Neural cell (in vitro differentiated cells): Measurements from ENCODE around the gene SYT15. TPM values are rescaled to one million over a fixed set of nuclear protein-coding genes. Genes with fewer than 3 reads are reported as not detected.

Experiments used
- H2AFZ ChIP-seq: fragments of 200-600, 300-800 bp; sonication (generic), shearing (Covaris generic); 2 replicates; pipeline ENCODE4 v1.6.0; 2014; ENCODE audit warnings: low read depth, mild to moderate bottlenecking, antibody characterized with exemption, low read length, moderate library complexity
- H3F3A ChIP-seq: fragments of 200-600 bp; shearing (Covaris generic); 2 replicates; pipeline ENCODE4 v1.6.1; 2016; ENCODE audit warnings: mild to moderate bottlenecking, moderate library complexity, mixed read lengths, antibody characterized with exemption, low read length; ENCODE audit not compliant: insufficient read depth, poor library complexity, severe bottlenecking
- H3K27ac ChIP-seq: fragments of 200-600, 300-800 bp; sonication (generic), shearing (Covaris generic); 2 replicates; pipeline ENCODE4 v1.5.1; 2014; ENCODE audit warnings: mild to moderate bottlenecking, low read length, moderate library complexity
- H3K27me3 ChIP-seq: fragments of 300-800, 200-600 bp; sonication (generic), shearing (Covaris generic); 2 replicates; pipeline ENCODE4 v1.6.0; 2014; ENCODE audit warnings: mild to moderate bottlenecking, low read depth, low read length, moderate library complexity; ENCODE audit not compliant: insufficient read depth
- H3K36me3 ChIP-seq: fragments of 300-800, 200-600 bp; sonication (generic), shearing (Covaris generic); 2 replicates; pipeline ENCODE4 v1.5.1; 2014; ENCODE audit warnings: mild to moderate bottlenecking, antibody characterized with exemption, low read length, moderate library complexity; ENCODE audit not compliant: insufficient read depth
- H3K4me2 ChIP-seq: fragments of 300-800, 200-600 bp; sonication (generic), shearing (Covaris generic); 2 replicates; pipeline ENCODE4 v1.6.0; 2014; ENCODE audit warnings: mild to moderate bottlenecking, low read length
- H3K4me3 ChIP-seq: fragments of 300-800, 200-600 bp; sonication (generic), shearing (Covaris generic); 2 replicates; pipeline ENCODE4 v1.5.1; 2014; ENCODE audit warnings: mild to moderate bottlenecking, low read length, moderate library complexity
- H3K79me2 ChIP-seq: fragments of 200-600 bp; shearing (Covaris generic); replicated peaks from 2 replicates; pipeline ENCODE4 v1.6.0; 2014; ENCODE audit warnings: mild to moderate bottlenecking, low read length, moderate library complexity; ENCODE audit not compliant: insufficient read depth
- H3K9ac ChIP-seq: fragments of 300-800, 200-600 bp; sonication (generic), shearing (Covaris generic); 2 replicates; pipeline ENCODE4 v1.6.1; 2016; ENCODE audit warnings: mild to moderate bottlenecking, low read length, mixed read lengths
- H3K9me2 ChIP-seq: fragments of 200-600 bp; shearing (Covaris generic); 2 replicates; pipeline ENCODE4 v1.6.1; 2016; ENCODE audit warnings: mild to moderate bottlenecking, low read length, mixed read lengths; ENCODE audit not compliant: insufficient read depth
- H3K9me3 ChIP-seq: fragments of 200-600, 300-800 bp; sonication (generic), shearing (Covaris generic); 2 replicates; pipeline ENCODE4 v1.6.1; 2016; ENCODE audit warnings: mild to moderate bottlenecking, mixed run types, low read length, moderate library complexity, mixed read lengths
- H4K20me1 ChIP-seq: fragments of 200-600 bp; shearing (Covaris generic); 2 replicates; pipeline ENCODE4 v1.6.1; 2016; ENCODE audit warnings: mild to moderate bottlenecking, mixed run types; ENCODE audit not compliant: insufficient read depth
- EP300 ChIP-seq: fragments of 450-650 bp; conservative IDR thresholded peaks from 2 replicates; pipeline ENCODE4 v1.6.1; 2014; ENCODE audit warnings: antibody characterized with exemption, mild to moderate bottlenecking, moderate library complexity; ENCODE audit not compliant: poor library complexity, severe bottlenecking
- EZH2 ChIP-seq: fragments of 200-600, 300-800 bp; shearing (Covaris generic), sonication (generic); IDR thresholded peaks from 2 replicates; pipeline ENCODE4 v1.6.1; 2014; ENCODE audit warnings: antibody characterized with exemption, low read length, borderline replicate concordance, mild to moderate bottlenecking; ENCODE audit not compliant: insufficient read depth, poor library complexity, severe bottlenecking
- MXI1 ChIP-seq: fragments of 450-650 bp; conservative IDR thresholded peaks from 2 replicates; pipeline ENCODE4 v1.6.1; 2014; ENCODE audit warnings: antibody characterized with exemption, mild to moderate bottlenecking; ENCODE audit not compliant: poor library complexity, severe bottlenecking
- POLR2AphosphoS5 ChIP-seq: IDR thresholded peaks from 2 replicates; pipeline ENCODE4 v1.6.1; 2012
- RAD21 ChIP-seq: fragments of 450-650 bp; conservative IDR thresholded peaks from 2 replicates; pipeline ENCODE4 v1.6.1; 2014; ENCODE audit warnings: antibody characterized with exemption, mild to moderate bottlenecking, moderate library complexity
- SMC3 ChIP-seq: fragments of 450-650 bp; conservative IDR thresholded peaks from 2 replicates; pipeline ENCODE4 v1.6.1; 2014; ENCODE audit warnings: antibody characterized with exemption, mild to moderate bottlenecking, moderate library complexity; ENCODE audit not compliant: poor library complexity
- TAF1 ChIP-seq: IDR thresholded peaks from 2 replicates; pipeline ENCODE4 v1.6.1; 2012; ENCODE audit warnings: low read depth
- polyA plus RNA-seq: library from polyadenylated mRNA; depleted of rRNA; stranded (reverse); fragments of >200 nt; gene quantifications from 2 replicates; pipeline ENCODE4 v1.2.3, GENCODE V29; 2014
- TF ChIP-seq, protein P1 (sequence below): IDR thresholded peaks from 2 replicates; pipeline ENCODE4 v1.6.1; 2012; ENCODE audit warnings: borderline replicate concordance
- TF ChIP-seq, protein P2 (sequence below): fragments of 450-650 bp; IDR thresholded peaks from 2 replicates; pipeline ENCODE4 v1.5.1; 2014; ENCODE audit warnings: antibody characterized with exemption, mild to moderate bottlenecking, moderate library complexity; ENCODE audit not compliant: poor library complexity, severe bottlenecking

SYT15 gene
- polyA plus RNA-seq, 1 donor from 2014 or later, result not detected

GRCh38 chr10:46548498-46549090, 30.3 kb upstream of the SYT15 start:
- H3K4me3 ChIP-seq, result no peak overlapping the region
- no peaks in the 10 kb centered on the region for H4K20me1 ChIP-seq
- H3K79me2 ChIP-seq, result no peaks in the 10 kb centered on the region
- H3K4me2 ChIP-seq, result no peak overlapping the region
- no peaks in the 10 kb centered on the region for H3K9me2 ChIP-seq
- no peaks in the 10 kb centered on the region for H3K36me3 ChIP-seq
- H3K27me3 ChIP-seq, result no peaks in the 10 kb centered on the region
- H2AFZ ChIP-seq, result no peak overlapping the region
- no peaks in the 10 kb centered on the region for H3F3A ChIP-seq
- TF ChIP-seq POLR2AphosphoS5 (no peak), SMC3 (no peak), EZH2 (no peak), RAD21 (no peak), MXI1 (no peak), EP300 (no peak), TAF1 (no peak)
- TF ChIP-seq, protein P1, sequence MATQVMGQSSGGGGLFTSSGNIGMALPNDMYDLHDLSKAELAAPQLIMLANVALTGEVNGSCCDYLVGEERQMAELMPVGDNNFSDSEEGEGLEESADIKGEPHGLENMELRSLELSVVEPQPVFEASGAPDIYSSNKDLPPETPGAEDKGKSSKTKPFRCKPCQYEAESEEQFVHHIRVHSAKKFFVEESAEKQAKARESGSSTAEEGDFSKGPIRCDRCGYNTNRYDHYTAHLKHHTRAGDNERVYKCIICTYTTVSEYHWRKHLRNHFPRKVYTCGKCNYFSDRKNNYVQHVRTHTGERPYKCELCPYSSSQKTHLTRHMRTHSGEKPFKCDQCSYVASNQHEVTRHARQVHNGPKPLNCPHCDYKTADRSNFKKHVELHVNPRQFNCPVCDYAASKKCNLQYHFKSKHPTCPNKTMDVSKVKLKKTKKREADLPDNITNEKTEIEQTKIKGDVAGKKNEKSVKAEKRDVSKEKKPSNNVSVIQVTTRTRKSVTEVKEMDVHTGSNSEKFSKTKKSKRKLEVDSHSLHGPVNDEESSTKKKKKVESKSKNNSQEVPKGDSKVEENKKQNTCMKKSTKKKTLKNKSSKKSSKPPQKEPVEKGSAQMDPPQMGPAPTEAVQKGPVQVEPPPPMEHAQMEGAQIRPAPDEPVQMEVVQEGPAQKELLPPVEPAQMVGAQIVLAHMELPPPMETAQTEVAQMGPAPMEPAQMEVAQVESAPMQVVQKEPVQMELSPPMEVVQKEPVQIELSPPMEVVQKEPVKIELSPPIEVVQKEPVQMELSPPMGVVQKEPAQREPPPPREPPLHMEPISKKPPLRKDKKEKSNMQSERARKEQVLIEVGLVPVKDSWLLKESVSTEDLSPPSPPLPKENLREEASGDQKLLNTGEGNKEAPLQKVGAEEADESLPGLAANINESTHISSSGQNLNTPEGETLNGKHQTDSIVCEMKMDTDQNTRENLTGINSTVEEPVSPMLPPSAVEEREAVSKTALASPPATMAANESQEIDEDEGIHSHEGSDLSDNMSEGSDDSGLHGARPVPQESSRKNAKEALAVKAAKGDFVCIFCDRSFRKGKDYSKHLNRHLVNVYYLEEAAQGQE, result no peak
- TF ChIP-seq, protein P2, sequence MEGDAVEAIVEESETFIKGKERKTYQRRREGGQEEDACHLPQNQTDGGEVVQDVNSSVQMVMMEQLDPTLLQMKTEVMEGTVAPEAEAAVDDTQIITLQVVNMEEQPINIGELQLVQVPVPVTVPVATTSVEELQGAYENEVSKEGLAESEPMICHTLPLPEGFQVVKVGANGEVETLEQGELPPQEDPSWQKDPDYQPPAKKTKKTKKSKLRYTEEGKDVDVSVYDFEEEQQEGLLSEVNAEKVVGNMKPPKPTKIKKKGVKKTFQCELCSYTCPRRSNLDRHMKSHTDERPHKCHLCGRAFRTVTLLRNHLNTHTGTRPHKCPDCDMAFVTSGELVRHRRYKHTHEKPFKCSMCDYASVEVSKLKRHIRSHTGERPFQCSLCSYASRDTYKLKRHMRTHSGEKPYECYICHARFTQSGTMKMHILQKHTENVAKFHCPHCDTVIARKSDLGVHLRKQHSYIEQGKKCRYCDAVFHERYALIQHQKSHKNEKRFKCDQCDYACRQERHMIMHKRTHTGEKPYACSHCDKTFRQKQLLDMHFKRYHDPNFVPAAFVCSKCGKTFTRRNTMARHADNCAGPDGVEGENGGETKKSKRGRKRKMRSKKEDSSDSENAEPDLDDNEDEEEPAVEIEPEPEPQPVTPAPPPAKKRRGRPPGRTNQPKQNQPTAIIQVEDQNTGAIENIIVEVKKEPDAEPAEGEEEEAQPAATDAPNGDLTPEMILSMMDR, result no peak
- no peak overlapping the region for H3K27ac ChIP-seq
- no peak overlapping the region for H3K9ac ChIP-seq
- H3K9me3 ChIP-seq, result no peaks in the 10 kb centered on the region

- no peaks in the 10 kb centered on the region for H3K27me3 ChIP-seq
- no peak overlapping the region for H3K4me3 ChIP-seq
- H3K9me2 ChIP-seq, result no peaks in the 10 kb centered on the region
- no peaks in the 10 kb centered on the region for H4K20me1 ChIP-seq
- H3K9me3 ChIP-seq, result no peaks in the 10 kb centered on the region
- H2AFZ ChIP-seq, result no peak overlapping the region
- H3K36me3 ChIP-seq, result no peaks in the 10 kb centered on the region
- TF ChIP-seq EP300 (no peak), POLR2AphosphoS5 (no peak), MXI1 (no peak), RAD21 (no peak), EZH2 (no peak), SMC3 (no peak), TAF1 (no peak)
- TF ChIP-seq, protein P1, result no peak
- TF ChIP-seq, protein P2, result no peak
- no peaks in the 10 kb centered on the region for H3F3A ChIP-seq
- no peak overlapping the region for H3K27ac ChIP-seq
- H3K79me2 ChIP-seq, result no peaks in the 10 kb centered on the region
- no peak overlapping the region for H3K9ac ChIP-seq
- no peak overlapping the region for H3K4me2 ChIP-seq
Measured at GRCh38 chr10:46549171-46550075, 29.5 kb upstream of the SYT15 start.
